CD14-positive monocyte (primary cell): Measurements from ENCODE around the gene FAM20C. TPM values are rescaled to one million over a fixed set of nuclear protein-coding genes. Genes with fewer than 3 reads are reported as not detected.

ENCODE experiments used
- DNase-seq, 3 donors: peaks; one replicate each; pipeline ENCODE4 v3.0.0-alpha.2; 2011 to 2022
- H2AFZ ChIP-seq: 2 replicates; pipeline ENCODE4 v1.6.0; 2012; ENCODE audit warnings: mild to moderate bottlenecking, low read depth, low read length, inconsistent platforms; ENCODE audit not compliant: insufficient read depth, poor library complexity, severe bottlenecking
- H3K27ac ChIP-seq, 2 donors: 1 replicate in 1 of 2; 2 replicates in 1 of 2; pipeline ENCODE4 v1.5.1; 2012 to 2013; ENCODE audit warnings: low read length in 2 of 2, control low read depth in 1 of 2, inconsistent platforms in 1 of 2, low read depth in 1 of 2, mild to moderate bottlenecking in 1 of 2
- H3K27me3 ChIP-seq, 2 donors: one replicate each; pipeline versions ENCODE4 v1.6.0 to v1.6.1; 2011 to 2013; ENCODE audit warnings: low read length in 2 of 2; ENCODE audit not compliant: control insufficient read depth in 2 of 2, insufficient read depth in 2 of 2
- H3K36me3 ChIP-seq, 2 donors: replicated peaks in 1 of 2; 1 replicate in 1 of 2; 2 replicates in 1 of 2; pipeline versions ENCODE4 v1.5.1 to v1.6.1; 2012 to 2013; ENCODE audit warnings: low read length in 2 of 2, control low read depth in 1 of 2, inconsistent platforms in 1 of 2, mild to moderate bottlenecking in 1 of 2; ENCODE audit not compliant: insufficient read depth in 2 of 2, control insufficient read depth in 1 of 2
- H3K4me1 ChIP-seq, 2 donors: 1 replicate in 1 of 2; 2 replicates in 1 of 2; pipeline versions ENCODE4 v1.5.1 to v1.6.1; 2012 to 2013; ENCODE audit warnings: low read length in 2 of 2, control low read depth in 1 of 2, inconsistent platforms in 1 of 2, mild to moderate bottlenecking in 1 of 2, moderate library complexity in 1 of 2; ENCODE audit not compliant: insufficient read depth in 2 of 2, control insufficient read depth in 1 of 2
- H3K4me2 ChIP-seq: replicated peaks from 2 replicates; pipeline ENCODE3; 2012; ENCODE audit warnings: low read length, moderate library complexity, mild to moderate bottlenecking; ENCODE audit not compliant: poor library complexity, severe bottlenecking; ENCODE audit errors: extremely low read depth
- H3K4me3 ChIP-seq, 3 experiments: fragments of 200-600 bp in 1 of 3; sonication (generic) in 1 of 3; replicated peaks in 1 of 3; 1 replicate in 2 of 3; 2 replicates in 1 of 3; pipeline ENCODE4 v1.5.1; 2011 to 2013; ENCODE audit warnings: low read length in 3 of 3, mild to moderate bottlenecking in 3 of 3, control low read depth in 2 of 3, low read depth in 2 of 3, inconsistent platforms in 1 of 3, moderate library complexity in 1 of 3
- H3K79me2 ChIP-seq: 2 replicates; pipeline ENCODE4 v1.6.0; 2012; ENCODE audit warnings: mild to moderate bottlenecking, control low read depth, inconsistent platforms, low read length, moderate library complexity; ENCODE audit not compliant: insufficient read depth
- H3K9ac ChIP-seq: 2 replicates; pipeline ENCODE4 v1.6.0; 2017; ENCODE audit warnings: low read length, mild to moderate bottlenecking; ENCODE audit not compliant: insufficient read depth, poor library complexity, severe bottlenecking
- H3K9me3 ChIP-seq, 2 donors: replicated peaks in 1 of 2; 1 replicate in 1 of 2; 2 replicates in 1 of 2; pipeline versions ENCODE4 v1.5.1 to v1.6.1; 2012 to 2013; ENCODE audit warnings: low read length in 2 of 2, control low read depth in 1 of 2; ENCODE audit not compliant: control insufficient read depth in 1 of 2, insufficient read depth in 1 of 2
- H4K20me1 ChIP-seq: 2 replicates; pipeline ENCODE4 v1.6.0; 2012; ENCODE audit warnings: mild to moderate bottlenecking, low read length, control low read depth, moderate library complexity; ENCODE audit not compliant: insufficient read depth
- H3K27ac Mint-ChIP-seq, 7 donors: one replicate each; pipeline ENCODE4 v1.8.0; 2020; ENCODE audit warnings: mild to moderate bottlenecking in 7 of 7, mixed read lengths in 7 of 7, moderate library complexity in 6 of 7, inconsistent platforms in 2 of 7
- H3K27me3 Mint-ChIP-seq, 3 donors: one replicate each; pipeline ENCODE4 v1.8.0; 2021 to 2022; ENCODE audit warnings: low read depth in 3 of 3, mild to moderate bottlenecking in 3 of 3, mixed read lengths in 3 of 3, moderate library complexity in 3 of 3, inconsistent platforms in 1 of 3
- H3K36me3 Mint-ChIP-seq, 2 donors: one replicate each; pipeline ENCODE4 v1.8.0; 2020; ENCODE audit warnings: mixed read lengths in 2 of 2, inconsistent platforms in 1 of 2, mild to moderate bottlenecking in 1 of 2
- H3K4me1 Mint-ChIP-seq: one replicate; pipeline ENCODE4 v1.8.0; 2020; ENCODE audit warnings: mild to moderate bottlenecking, mixed read lengths
- H3K4me3 Mint-ChIP-seq, 2 donors: one replicate each; pipeline ENCODE4 v1.8.0; 2020; ENCODE audit warnings: mild to moderate bottlenecking in 2 of 2, mixed read lengths in 2 of 2, moderate library complexity in 1 of 2
- H3K9me3 Mint-ChIP-seq, 7 donors: one replicate each; pipeline ENCODE4 v1.8.0; 2020 to 2022; ENCODE audit warnings: mixed read lengths in 7 of 7, mild to moderate bottlenecking in 6 of 7, moderate library complexity in 6 of 7, inconsistent platforms in 2 of 7
- CTCF ChIP-seq: fragments of 200-600 bp; IDR thresholded peaks from one replicate; pipeline ENCODE4 v1.8.0; 2022; ENCODE audit warnings: antibody characterized with exemption, mild to moderate bottlenecking
- WGBS: methylation state at CpG from one replicate; pipeline ENCODE4 v1.1.5; 2013; ENCODE audit warnings: missing lambda C conversion rate; ENCODE audit not compliant: insufficient coverage; 5-methylcytosine and 5-hydroxymethylcytosine counted together
- intact Hi-C, 2 donors: fragments of 100-400 bp; cut with micrococcal nuclease; formaldehyde crosslinking; loops; one replicate each; pipeline versions ENCODE4 v1.15.0 to v1.15.1; 2023
- polyA plus RNA-seq, 3 donors: library from polyadenylated mRNA; depleted of rRNA in 1 of 3; unstranded in 2 of 3; stranded (reverse) in 1 of 3; fragments of 300-500 nt in 2 of 3; fragments of >200 nt in 1 of 3; fragmentation: Illumina TruSeq in 2 of 3; gene quantifications; 1 replicate in 2 of 3; 2 replicates in 1 of 3; pipeline ENCODE4 v1.2.3, GENCODE V29; 2012 to 2021

The FAM20C gene
- polyA plus RNA-seq, 3 donors = 1.2 to 32.2 (median 1.5) TPM

GRCh38 chr7:265998-266850 lies 73.9 kb downstream of the FAM20C start:
- Mint-ChIP-seq H3K27me3 (peaks cover 2 to 17% (median 2%) of the 10 kb centered on the region in 3 donors), H3K27ac (no peak overlapping the region), H3K4me1 (peaks cover 5% of the 10 kb centered on the region), H3K4me3 (no peak overlapping the region), H3K9me3 (peaks cover 30 to 44% (median 38%) of the 10 kb centered on the region in 7 donors), H3K36me3 (peaks cover 0 to 12% of the 10 kb centered on the region in 2 donors)
- Histone ChIP-seq H2AFZ (no peak overlapping the region), H3K4me2 (no peak overlapping the region), H4K20me1 (no peaks in the 10 kb centered on the region), H3K9ac (no peak overlapping the region), H3K79me2 (no peaks in the 10 kb centered on the region), H3K36me3 (peaks cover 0 to 2% of the 10 kb centered on the region in 2 donors), H3K9me3 (peaks cover 23 to 53% of the 10 kb centered on the region in 2 donors), H3K27ac (no peak overlapping the region), H3K4me1 (peaks cover 11 to 15% of the 10 kb centered on the region in 2 donors), H3K4me3 (no peak overlapping the region), H3K27me3 (no peaks in the 10 kb centered on the region)
- no peak for DNase-seq
- TF ChIP-seq CTCF = no peak
- WGBS = 94% methylated on average over 19 of the region's 22 CpGs
- intact Hi-C loops = no loop called here

DNA sequence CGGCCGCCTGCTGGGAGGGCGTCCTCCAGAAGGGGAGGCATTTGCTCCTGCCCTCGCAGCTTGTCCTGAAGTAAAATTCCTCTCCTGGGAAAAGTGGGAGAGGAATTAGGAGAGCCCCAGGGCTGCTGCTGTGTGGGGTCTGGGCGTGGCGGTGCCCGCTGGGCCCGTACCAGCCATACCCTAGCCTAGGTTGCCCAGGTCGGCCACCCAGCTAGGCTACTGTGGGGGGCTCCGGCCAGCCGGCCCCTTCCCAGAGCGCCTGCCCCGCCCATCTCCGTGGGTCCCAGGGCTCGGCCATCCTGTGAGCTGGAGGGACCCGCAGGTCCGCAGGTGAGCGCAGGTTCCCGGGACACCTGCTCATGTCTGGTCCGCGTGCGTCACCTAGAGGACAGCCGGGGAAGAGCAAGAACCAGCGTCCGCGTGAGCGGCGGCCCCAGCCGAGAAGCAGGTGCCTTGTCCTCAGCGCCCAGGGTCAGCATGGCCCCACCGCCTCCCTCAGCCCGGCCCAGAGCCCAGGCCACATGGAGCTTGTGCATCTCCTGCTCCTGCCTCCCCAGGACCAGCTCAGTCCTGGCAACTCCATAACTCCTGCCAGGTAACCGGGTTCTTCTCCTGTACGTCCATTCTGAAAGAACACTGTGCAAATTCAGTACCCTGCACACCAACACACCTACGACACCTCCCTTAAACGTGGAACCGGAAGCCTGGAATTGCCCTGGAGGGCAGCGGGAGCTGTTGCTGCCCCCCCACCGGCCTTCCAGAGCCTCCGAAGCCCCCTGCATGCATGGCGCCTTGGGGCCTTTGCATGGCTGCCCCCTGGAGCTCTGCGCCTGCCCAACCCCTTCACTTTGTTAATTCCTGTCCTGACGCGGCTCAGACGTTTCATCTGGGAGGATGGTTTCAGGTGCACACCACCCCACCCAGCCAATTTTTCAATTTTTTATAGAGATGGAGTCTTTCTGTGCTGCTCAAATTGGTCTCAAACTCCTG lies 74.8 kb downstream of the FAM20C start:
- Mint-ChIP-seq H3K36me3 (peaks cover 0 to 12% of the 10 kb centered on the region in 2 donors), H3K27ac (no peak overlapping the region), H3K9me3 (peaks cover 21 to 39% (median 35%) of the 10 kb centered on the region in 7 donors), H3K4me1 (peaks cover 5% of the 10 kb centered on the region), H3K4me3 (no peak overlapping the region), H3K27me3 (peaks cover 2 to 17% (median 2%) of the 10 kb centered on the region in 3 donors)
- Histone ChIP-seq H3K4me1 (peaks cover 11 to 15% of the 10 kb centered on the region in 2 donors), H3K36me3 (no peaks in the 10 kb centered on the region), H3K9ac (no peak overlapping the region), H3K4me3 (no peak overlapping the region), H2AFZ (no peak overlapping the region), H3K4me2 (no peak overlapping the region), H3K27me3 (no peaks in the 10 kb centered on the region), H3K9me3 (peaks cover 20 to 48% of the 10 kb centered on the region in 2 donors), H3K79me2 (no peaks in the 10 kb centered on the region), H3K27ac (no peak overlapping the region), H4K20me1 (no peaks in the 10 kb centered on the region)
- intact Hi-C loops = no loop called here
- DNase-seq = no peak
- no peak for TF ChIP-seq CTCF
- WGBS = 87% methylated on average over 40 of the region's 45 CpGs
